Central memory CD8-positive, alpha-beta T cell (primary cell): ENCODE measurements around the gene L1CAM.

Experiments used
- ATAC-seq: fragments of 150-1000 bp; cut with Tn5 transposase; replicated peaks from 2 replicates; pipeline ENCODE4 v1.10.0; 2022; ENCODE audit warnings: mild to moderate bottlenecking, moderate FRiP score, moderate number of reproducible peaks; ENCODE audit not compliant: poor library complexity, severe bottlenecking; ENCODE audit errors: extremely low read depth
- DNase-seq, 2 donors: peaks; one replicate each; pipeline ENCODE4 v3.0.0; 2021; ENCODE audit warnings: low spot score in 2 of 2
- H3K27ac Mint-ChIP-seq: one replicate; pipeline ENCODE4 v1.8.0; 2022; ENCODE audit warnings: low read depth, mild to moderate bottlenecking, moderate library complexity, mixed read lengths
- H3K27me3 Mint-ChIP-seq: one replicate; pipeline ENCODE4 v1.8.0; 2022; ENCODE audit warnings: mixed read lengths
- H3K36me3 Mint-ChIP-seq: one replicate; pipeline ENCODE4 v1.8.0; 2022; ENCODE audit warnings: mild to moderate bottlenecking, moderate library complexity, mixed read lengths; ENCODE audit not compliant: insufficient read depth
- H3K4me1 Mint-ChIP-seq: one replicate; pipeline ENCODE4 v1.8.0; 2022; ENCODE audit warnings: mixed read lengths
- H3K4me3 Mint-ChIP-seq: one replicate; pipeline ENCODE4 v1.8.0; 2022; ENCODE audit warnings: mild to moderate bottlenecking, moderate library complexity, mixed read lengths
- H3K9me3 Mint-ChIP-seq: one replicate; pipeline ENCODE4 v1.8.0; 2022; ENCODE audit warnings: mixed read lengths

L1CAM gene

GRCh38 chrX:153920546-153920945 is 34.6 kb upstream of the L1CAM start:
- Mint-ChIP-seq H3K4me3 (peak overlapping the region; percentile 16), H3K9me3 (no peaks in the 10 kb centered on the region), H3K4me1 (peaks cover 28% of the 10 kb centered on the region), H3K36me3 (peaks cover 22% of the 10 kb centered on the region), H3K27ac (no peak overlapping the region), H3K27me3 (no peaks in the 10 kb centered on the region)
- DNase-seq (no peak), ATAC-seq (no peak)

GRCh38 chrX:153919281-153919680 is 33.3 kb upstream of the L1CAM start:
- no peak for DNase-seq
- Mint-ChIP-seq H3K9me3 (no peaks in the 10 kb centered on the region), H3K27me3 (no peaks in the 10 kb centered on the region), H3K4me3 (no peak overlapping the region), H3K4me1 (peaks cover 19% of the 10 kb centered on the region), H3K27ac (no peak overlapping the region), H3K36me3 (peaks cover 24% of the 10 kb centered on the region)
- ATAC-seq = no peak

- H3K4me1 Mint-ChIP-seq = peaks cover 9% of the 10 kb centered on the region
- no peaks in the 10 kb centered on the region for H3K9me3 Mint-ChIP-seq
- no peak overlapping the region for H3K27ac Mint-ChIP-seq
- peaks cover 28% of the 10 kb centered on the region for H3K36me3 Mint-ChIP-seq
- no peak for DNase-seq
- H3K4me3 Mint-ChIP-seq = no peak overlapping the region
- no peak for ATAC-seq
- no peaks in the 10 kb centered on the region for H3K27me3 Mint-ChIP-seq
Measured at GRCh38 chrX:153917869-153918268, 31.9 kb upstream of the L1CAM start.

- Mint-ChIP-seq H3K27ac (no peak overlapping the region), H3K9me3 (no peaks in the 10 kb centered on the region), H3K36me3 (peaks cover 47% of the 10 kb centered on the region)
Measured at GRCh38 chrX:153913701-153914100, 27.7 kb upstream of the L1CAM start.

GRCh38 chrX:153913211-153913610 is 27.2 kb upstream of the L1CAM start:
- H3K36me3 Mint-ChIP-seq = peaks cover 45% of the 10 kb centered on the region
- no peaks in the 10 kb centered on the region for H3K9me3 Mint-ChIP-seq
- ATAC-seq (no peak), DNase-seq (no peak)
- no peaks in the 10 kb centered on the region for H3K4me1 Mint-ChIP-seq
- H3K27ac Mint-ChIP-seq = no peak overlapping the region
- H3K4me3 Mint-ChIP-seq = no peak overlapping the region
- H3K27me3 Mint-ChIP-seq = no peaks in the 10 kb centered on the region

More at GRCh38 chrX:153913701-153914100, 27.7 kb upstream of the L1CAM start:
- Mint-ChIP-seq H3K4me3 (no peak overlapping the region), H3K27me3 (no peaks in the 10 kb centered on the region), H3K4me1 (no peaks in the 10 kb centered on the region)
- DNase-seq (no peak), ATAC-seq (no peak)

GRCh38 chrX:153911798-153912197 is 25.8 kb upstream of the L1CAM start:
- peak overlapping the region; percentile 80 for H3K27ac Mint-ChIP-seq
- H3K27me3 Mint-ChIP-seq = no peaks in the 10 kb centered on the region
- H3K4me3 Mint-ChIP-seq = no peak overlapping the region
- H3K9me3 Mint-ChIP-seq = no peaks in the 10 kb centered on the region
- H3K36me3 Mint-ChIP-seq = peaks cover 43% of the 10 kb centered on the region
- H3K4me1 Mint-ChIP-seq = no peaks in the 10 kb centered on the region
- DNase-seq (no peak), ATAC-seq (no peak)

GRCh38 chrX:153910446-153910845 is 24.5 kb upstream of the L1CAM start:
- H3K27me3 Mint-ChIP-seq = no peaks in the 10 kb centered on the region
- H3K4me1 Mint-ChIP-seq = peaks cover 10% of the 10 kb centered on the region
- no peaks in the 10 kb centered on the region for H3K9me3 Mint-ChIP-seq
- ATAC-seq (no peak), DNase-seq (no peak)
- no peak overlapping the region for H3K27ac Mint-ChIP-seq
- no peak overlapping the region for H3K4me3 Mint-ChIP-seq
- peaks cover 41% of the 10 kb centered on the region for H3K36me3 Mint-ChIP-seq

- no peak overlapping the region for H3K4me3 Mint-ChIP-seq
- DNase-seq = no peak
- no peak overlapping the region for H3K27ac Mint-ChIP-seq
Measured at GRCh38 chrX:153909980-153910360, 24.0 kb upstream of the L1CAM start.

GRCh38 chrX:153909024-153909979 is 23.3 kb upstream of the L1CAM start:
- H3K36me3 Mint-ChIP-seq = peaks cover 37% of the 10 kb centered on the region
- no peaks in the 10 kb centered on the region for H3K27me3 Mint-ChIP-seq
- peaks cover 15% of the 10 kb centered on the region for H3K4me1 Mint-ChIP-seq
- DNase-seq (no peak), ATAC-seq (no peak)
- H3K4me3 Mint-ChIP-seq = no peak overlapping the region
- no peaks in the 10 kb centered on the region for H3K9me3 Mint-ChIP-seq
- H3K27ac Mint-ChIP-seq = no peak overlapping the region

More at GRCh38 chrX:153909980-153910360, 24.0 kb upstream of the L1CAM start:
- no peak for ATAC-seq
- Mint-ChIP-seq H3K4me1 (peaks cover 12% of the 10 kb centered on the region), H3K27me3 (no peaks in the 10 kb centered on the region), H3K9me3 (no peaks in the 10 kb centered on the region), H3K36me3 (peaks cover 41% of the 10 kb centered on the region)

GRCh38 chrX:153908219-153908860 is 22.4 kb upstream of the L1CAM start:
- H3K27ac Mint-ChIP-seq = no peak overlapping the region
- DNase-seq (no peak), ATAC-seq (no peak)
- H3K36me3 Mint-ChIP-seq = peaks cover 34% of the 10 kb centered on the region
- peaks cover 23% of the 10 kb centered on the region for H3K4me1 Mint-ChIP-seq
- no peaks in the 10 kb centered on the region for H3K9me3 Mint-ChIP-seq
- no peak overlapping the region for H3K4me3 Mint-ChIP-seq
- H3K27me3 Mint-ChIP-seq = no peaks in the 10 kb centered on the region

- Mint-ChIP-seq H3K36me3 (peaks cover 32% of the 10 kb centered on the region), H3K27ac (no peak overlapping the region)
Measured at GRCh38 chrX:153907456-153907855, 21.5 kb upstream of the L1CAM start.

GRCh38 chrX:153906126-153906917 is 20.3 kb upstream of the L1CAM start:
- no peaks in the 10 kb centered on the region for H3K9me3 Mint-ChIP-seq
- DNase-seq (peak; percentile 15 to 39), ATAC-seq (peak; percentile 82)
- peaks cover 25% of the 10 kb centered on the region for H3K36me3 Mint-ChIP-seq
- peak overlapping the region; percentile 85 for H3K27ac Mint-ChIP-seq
- H3K4me1 Mint-ChIP-seq = peaks cover 36% of the 10 kb centered on the region
- H3K27me3 Mint-ChIP-seq = no peaks in the 10 kb centered on the region
- H3K4me3 Mint-ChIP-seq = peak overlapping the region; percentile 54

More at GRCh38 chrX:153907456-153907855, 21.5 kb upstream of the L1CAM start:
- Mint-ChIP-seq H3K4me1 (peaks cover 28% of the 10 kb centered on the region), H3K9me3 (no peaks in the 10 kb centered on the region), H3K4me3 (no peak overlapping the region), H3K27me3 (no peaks in the 10 kb centered on the region)
- ATAC-seq = no peak
- no peak for DNase-seq
